ENCODE results near the gene PTPRB. TPM values are rescaled to one million over a fixed set of nuclear protein-coding genes. Genes with fewer than 3 reads are reported as not detected.

PTPRB gene
- polyA plus RNA-seq, 3 donors = not detected

DNA sequence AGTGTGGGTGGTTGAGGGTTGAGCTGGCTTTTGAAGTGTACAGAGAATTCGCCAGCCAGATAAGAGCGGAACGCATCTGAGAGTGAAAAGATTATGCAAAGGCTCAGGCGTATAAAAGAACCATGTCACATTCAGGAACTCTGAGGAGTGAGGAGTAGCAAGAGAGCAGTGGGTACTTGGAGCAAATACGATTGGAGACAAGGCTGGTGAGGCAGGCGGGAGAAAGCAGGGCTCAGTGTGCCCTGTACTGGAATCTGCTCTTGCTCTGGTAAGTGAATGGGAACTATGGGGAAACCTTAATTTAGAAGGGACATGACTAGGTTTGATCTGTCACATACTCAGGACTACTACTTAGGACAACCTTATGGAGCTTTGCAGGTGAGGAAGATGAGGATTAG, 87.0 kb downstream of the PTPRB start:
- Histone ChIP-seq H3K79me2 (ENCODE audit: insufficient read depth, low read length) (no peaks in the 10 kb centered on the region), H3K36me3 (replicated peaks in 1 of 2; ENCODE audit: control insufficient read depth in 1 of 2, insufficient read depth in 2 of 2, low read length in 2 of 2) (no peaks in the 10 kb centered on the region), H3K9me3 (replicated peaks in 1 of 2; ENCODE audit: control insufficient read depth in 1 of 2, insufficient read depth in 1 of 2, low read length in 2 of 2) (no peaks in the 10 kb centered on the region), H3K4me2 (replicated peaks; ENCODE audit: extremely low read depth, low read length, poor library complexity, severe bottlenecking) (no peak overlapping the region), H3K27ac (ENCODE audit: low read depth in 1 of 2, low read length in 2 of 2) (no peak overlapping the region), H3K27me3 (ENCODE audit: control insufficient read depth in 2 of 2, insufficient read depth in 2 of 2, low read length in 2 of 2) (no peaks in the 10 kb centered on the region), H3K4me1 (ENCODE audit: control insufficient read depth in 1 of 2, insufficient read depth in 2 of 2, low read length in 2 of 2) (no peaks in the 10 kb centered on the region), H2AFZ (ENCODE audit: insufficient read depth, low read depth, low read length, poor library complexity, severe bottlenecking) (no peak overlapping the region), H3K4me3 (replicated peaks in 1 of 3; ENCODE audit: low read depth in 2 of 3, low read length in 3 of 3) (no peak overlapping the region), H3K9ac (ENCODE audit: insufficient read depth, low read length, poor library complexity, severe bottlenecking) (no peak overlapping the region), H4K20me1 (ENCODE audit: insufficient read depth, low read length) (no peaks in the 10 kb centered on the region)
- no peaks in the 10 kb centered on the region for H3K4me1 Mint-ChIP-seq
- intact Hi-C loops (cut with micrococcal nuclease) = no loop called here
- no peak overlapping the region for H3K27ac Mint-ChIP-seq
- no peaks in the 10 kb centered on the region for H3K36me3 Mint-ChIP-seq
- H3K27me3 Mint-ChIP-seq (ENCODE audit: low read depth in 3 of 3) = peaks cover 3 to 4% (median 3%) of the 10 kb centered on the region in 3 donors
- H3K9me3 Mint-ChIP-seq = peaks cover 0 to 7% (median 2%) of the 10 kb centered on the region in 7 donors
- no peak for TF ChIP-seq CTCF (IDR thresholded peaks at IDR 0.05)
- no peak for DNase-seq
- no peak overlapping the region for H3K4me3 Mint-ChIP-seq
- 97% methylated on average over 4 of the region's 6 CpGs for WGBS (ENCODE audit: insufficient coverage)

- H3K4me2 ChIP-seq (replicated peaks; ENCODE audit: extremely low read depth, low read length, poor library complexity, severe bottlenecking) = no peak overlapping the region
- no peaks in the 10 kb centered on the region for H3K79me2 ChIP-seq (ENCODE audit: insufficient read depth, low read length)
- H3K9ac ChIP-seq (ENCODE audit: insufficient read depth, low read length, poor library complexity, severe bottlenecking) = no peak overlapping the region
- DNase-seq = no peak
- no peak for TF ChIP-seq CTCF (IDR thresholded peaks at IDR 0.05)
- no peak overlapping the region for H3K4me3 ChIP-seq (replicated peaks in 1 of 3; ENCODE audit: low read depth in 2 of 3, low read length in 3 of 3)
- H3K36me3 Mint-ChIP-seq = no peaks in the 10 kb centered on the region
- no peaks in the 10 kb centered on the region for H3K4me1 Mint-ChIP-seq
- no peaks in the 10 kb centered on the region for H3K9me3 ChIP-seq (replicated peaks in 1 of 2; ENCODE audit: control insufficient read depth in 1 of 2, insufficient read depth in 1 of 2, low read length in 2 of 2)
- no peak overlapping the region for H3K4me3 Mint-ChIP-seq
- WGBS (ENCODE audit: insufficient coverage) = 100% methylated on average over 4 of the region's 10 CpGs
- no peaks in the 10 kb centered on the region for H4K20me1 ChIP-seq (ENCODE audit: insufficient read depth, low read length)
- H3K4me1 ChIP-seq (ENCODE audit: control insufficient read depth in 1 of 2, insufficient read depth in 2 of 2, low read length in 2 of 2) = no peaks in the 10 kb centered on the region
- H3K27ac ChIP-seq (ENCODE audit: low read depth in 1 of 2, low read length in 2 of 2) = no peak overlapping the region
- H2AFZ ChIP-seq (ENCODE audit: insufficient read depth, low read depth, low read length, poor library complexity, severe bottlenecking) = no peak overlapping the region
- H3K9me3 Mint-ChIP-seq = peaks cover 0 to 7% (median 2%) of the 10 kb centered on the region in 7 donors
- H3K27me3 Mint-ChIP-seq (ENCODE audit: low read depth in 3 of 3) = peaks cover 3 to 4% (median 3%) of the 10 kb centered on the region in 3 donors
- no peak overlapping the region for H3K27ac Mint-ChIP-seq
- no peaks in the 10 kb centered on the region for H3K36me3 ChIP-seq (replicated peaks in 1 of 2; ENCODE audit: control insufficient read depth in 1 of 2, insufficient read depth in 2 of 2, low read length in 2 of 2)
- no peaks in the 10 kb centered on the region for H3K27me3 ChIP-seq (ENCODE audit: control insufficient read depth in 2 of 2, insufficient read depth in 2 of 2, low read length in 2 of 2)
- intact Hi-C loops (cut with micrococcal nuclease) = no loop called here
These were observed 87.7 kb downstream of the PTPRB start for GRCh38 chr12:70549340-70550179.
